Urothelium cell line (cell line): ENCODE results near the gene GPD1L.
"Not testable (repeated sequence)": the region's sequence is repeated elsewhere in the genome, so short reads cannot be mapped to it uniquely, and the experiment has no call there.

Source experiments
- DNase-seq: peaks from one replicate; pipeline ENCODE4 v3.0.0; 2011; ENCODE audit warnings: low spot score, mixed read lengths
- FAIRE-seq: peaks from 2 replicates; lab custom pipeline; 2011; peaks lifted over from hg19 to GRCh38; lab: Jason Lieb, UNC

GPD1L gene

GRCh38 chr3:32177702-32178198 lies 71.3 kb downstream of the GPD1L start:
- peak; percentile 76 for DNase-seq
- FAIRE-seq = peak; percentile 96

GRCh38 chr3:32180141-32180784 lies 73.8 kb downstream of the GPD1L start:
- no peak for DNase-seq
- no peak for FAIRE-seq

GRCh38 chr3:32181365-32181764 lies 74.9 kb downstream of the GPD1L start:
- FAIRE-seq = no peak

GRCh38 chr3:32181796-32182195 lies 75.4 kb downstream of the GPD1L start:
- DNase-seq (no peak), FAIRE-seq (no peak)

More at GRCh38 chr3:32181365-32181764, 74.9 kb downstream of the GPD1L start:
- no peak for DNase-seq

GRCh38 chr3:32184187-32184730 lies 77.8 kb downstream of the GPD1L start:
- FAIRE-seq (no peak), DNase-seq (no peak)

GRCh38 chr3:32186097-32186496 lies 79.7 kb downstream of the GPD1L start:
- FAIRE-seq (no peak), DNase-seq (no peak)

- no peak for DNase-seq
- no peak for FAIRE-seq
Measured at GRCh38 chr3:32186876-32187275, 80.5 kb downstream of the GPD1L start.

- no peak for FAIRE-seq
- no peak for DNase-seq
Measured at GRCh38 chr3:32189693-32190092, 83.3 kb downstream of the GPD1L start.

- FAIRE-seq, DNase-seq: not testable (repeated sequence)
Measured at GRCh38 chr3:32190556-32190955, 84.1 kb downstream of the GPD1L start.

GRCh38 chr3:32193101-32193500 lies 86.7 kb downstream of the GPD1L start:
- DNase-seq (no peak), FAIRE-seq (no peak)

GRCh38 chr3:32194653-32195052 lies 88.2 kb downstream of the GPD1L start:
- FAIRE-seq (no peak), DNase-seq (no peak)

GRCh38 chr3:32195995-32196540 lies 89.6 kb downstream of the GPD1L start:
- DNase-seq (no peak), FAIRE-seq (no peak)

- FAIRE-seq = no peak
- DNase-seq = no peak
Measured at GRCh38 chr3:32197991-32198390, 91.6 kb downstream of the GPD1L start.

- no peak for DNase-seq
- FAIRE-seq = no peak
Measured at GRCh38 chr3:32198714-32199113, 92.3 kb downstream of the GPD1L start.

GRCh38 chr3:32200490-32200889 lies 94.1 kb downstream of the GPD1L start:
- FAIRE-seq (no peak), DNase-seq (no peak)

- DNase-seq = no peak
- no peak for FAIRE-seq
Measured at GRCh38 chr3:32200992-32201758, 94.8 kb downstream of the GPD1L start.

- no peak for FAIRE-seq
- DNase-seq = no peak
Measured at GRCh38 chr3:32202496-32202895, 96.1 kb downstream of the GPD1L start.

- FAIRE-seq (no peak), DNase-seq (peak; percentile 21)
Measured at GRCh38 chr3:32203854-32204253, 97.4 kb downstream of the GPD1L start.

- DNase-seq = no peak
- no peak for FAIRE-seq
Measured at GRCh38 chr3:32208447-32208846, 102.0 kb downstream of the GPD1L start.

GRCh38 chr3:32215185-32215584 lies 108.8 kb downstream of the GPD1L start:
- no peak for DNase-seq
- FAIRE-seq = no peak

- no peak for DNase-seq
- no peak for FAIRE-seq
Measured at GRCh38 chr3:32216172-32216783, 109.9 kb downstream of the GPD1L start.
